Measurements from ENCODE around the gene ARMC3. TPM values are rescaled to one million over a fixed set of nuclear protein-coding genes. Genes with fewer than 3 reads are reported as not detected.

Gene ARMC3
- total and polyA plus RNA-seq, 9 of the 15 experiments (the other 6 are each of a cell fraction or from before 2014, with no cell fraction given) = 0.33 to 1.1 (median 0.62) TPM

DNA sequence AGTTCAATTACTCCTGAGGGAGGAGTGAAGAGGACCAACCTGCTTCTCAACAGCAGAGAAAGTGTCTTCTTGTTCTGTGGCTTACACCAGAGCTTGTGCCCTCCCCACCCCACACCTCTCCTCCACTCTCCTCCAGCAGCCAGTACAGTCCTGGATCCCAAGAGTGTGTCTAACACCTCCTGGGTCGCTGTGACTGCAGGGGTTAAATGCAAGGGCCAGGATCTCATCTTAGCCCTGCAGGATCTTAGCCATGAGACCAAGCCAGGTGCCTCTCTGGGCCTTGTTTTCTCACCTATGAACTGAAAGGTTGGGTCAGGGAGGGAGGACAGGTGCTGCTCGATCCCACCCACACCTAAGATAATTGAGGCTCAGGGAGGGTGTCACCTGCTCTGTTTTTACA, 133.1 kb downstream of the ARMC3 start:
- in situ Hi-C loops (cut with MboI) = loop anchor here (5.0 to 10.0 kb wide), 3 partner anchors 69 to 1056 kb away; partner anchors contain the start of gene DNAJC1
- no peak for ATAC-seq
- 11% methylated on average over 2 of the region's 2 CpGs for whole genome bisulfite sequencing (ENCODE audit: insufficient coverage, low coverage, missing lambda C conversion rate)
- no peaks in the 10 kb centered on the region for H3K36me3 ChIP-seq (ENCODE audit: control insufficient read depth, insufficient read depth, low read length)
- H3K4me3 ChIP-seq = no peak overlapping the region
- DNase-seq (ENCODE audit: extremely low read depth in 1 of 4, low spot score in 3 of 4) = no peak
- no peaks in the 10 kb centered on the region for H3K27me3 ChIP-seq (ENCODE audit: control insufficient read depth in 2 of 2, insufficient read depth in 2 of 2, low read length in 2 of 2)
- no TSS peak for BruUV-seq (replicated peaks)
- no peak overlapping the region for H3K27ac ChIP-seq (ENCODE audit: extremely low read depth, low read depth, low read length)
- no peak overlapping the region for H3K4me2 ChIP-seq (ENCODE audit: insufficient read depth, low read length)
- H4K20me1 ChIP-seq (replicated peaks; ENCODE audit: control insufficient read depth, insufficient read depth, low read length) = no peaks in the 10 kb centered on the region
- POLR2A ChIA-PET = interaction anchor here (0.6 kb wide), 1 partner anchor 356 kb away, joined by 3 read pairs; no protein-coding TSS in a partner anchor
- no peak overlapping the region for H2AFZ ChIP-seq (ENCODE audit: low read depth, low read length)
- no peaks in the 10 kb centered on the region for H3K9me1 ChIP-seq (ENCODE audit: control insufficient read depth, insufficient read depth, low read length)
- CTCF ChIA-PET (ENCODE audit: low intra/inter-chr PET ratio) = no interaction called here
- H3K9me3 ChIP-seq (replicated peaks; ENCODE audit: control insufficient read depth, insufficient read depth, low read depth, low read length) = no peaks in the 10 kb centered on the region
- TF ChIP-seq RB1 (IDR thresholded peaks at IDR 0.05; ENCODE audit: low read depth) = no peak
- TF ChIP-seq RFX5 (IDR thresholded peaks at IDR 0.05; ENCODE audit: low read depth, low read length) = no peak
- TF ChIP-seq, protein P1, sequence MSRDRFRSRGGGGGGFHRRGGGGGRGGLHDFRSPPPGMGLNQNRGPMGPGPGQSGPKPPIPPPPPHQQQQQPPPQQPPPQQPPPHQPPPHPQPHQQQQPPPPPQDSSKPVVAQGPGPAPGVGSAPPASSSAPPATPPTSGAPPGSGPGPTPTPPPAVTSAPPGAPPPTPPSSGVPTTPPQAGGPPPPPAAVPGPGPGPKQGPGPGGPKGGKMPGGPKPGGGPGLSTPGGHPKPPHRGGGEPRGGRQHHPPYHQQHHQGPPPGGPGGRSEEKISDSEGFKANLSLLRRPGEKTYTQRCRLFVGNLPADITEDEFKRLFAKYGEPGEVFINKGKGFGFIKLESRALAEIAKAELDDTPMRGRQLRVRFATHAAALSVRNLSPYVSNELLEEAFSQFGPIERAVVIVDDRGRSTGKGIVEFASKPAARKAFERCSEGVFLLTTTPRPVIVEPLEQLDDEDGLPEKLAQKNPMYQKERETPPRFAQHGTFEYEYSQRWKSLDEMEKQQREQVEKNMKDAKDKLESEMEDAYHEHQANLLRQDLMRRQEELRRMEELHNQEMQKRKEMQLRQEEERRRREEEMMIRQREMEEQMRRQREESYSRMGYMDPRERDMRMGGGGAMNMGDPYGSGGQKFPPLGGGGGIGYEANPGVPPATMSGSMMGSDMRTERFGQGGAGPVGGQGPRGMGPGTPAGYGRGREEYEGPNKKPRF (IDR thresholded peaks at IDR 0.05; ENCODE audit: low read depth, low read length) = no peak
- no peak for TF ChIP-seq ZBTB1 (CRISPR knock-in tag; IDR thresholded peaks at IDR 0.05; ENCODE audit: borderline replicate concordance, low read depth)
- TF ChIP-seq, protein P2, sequence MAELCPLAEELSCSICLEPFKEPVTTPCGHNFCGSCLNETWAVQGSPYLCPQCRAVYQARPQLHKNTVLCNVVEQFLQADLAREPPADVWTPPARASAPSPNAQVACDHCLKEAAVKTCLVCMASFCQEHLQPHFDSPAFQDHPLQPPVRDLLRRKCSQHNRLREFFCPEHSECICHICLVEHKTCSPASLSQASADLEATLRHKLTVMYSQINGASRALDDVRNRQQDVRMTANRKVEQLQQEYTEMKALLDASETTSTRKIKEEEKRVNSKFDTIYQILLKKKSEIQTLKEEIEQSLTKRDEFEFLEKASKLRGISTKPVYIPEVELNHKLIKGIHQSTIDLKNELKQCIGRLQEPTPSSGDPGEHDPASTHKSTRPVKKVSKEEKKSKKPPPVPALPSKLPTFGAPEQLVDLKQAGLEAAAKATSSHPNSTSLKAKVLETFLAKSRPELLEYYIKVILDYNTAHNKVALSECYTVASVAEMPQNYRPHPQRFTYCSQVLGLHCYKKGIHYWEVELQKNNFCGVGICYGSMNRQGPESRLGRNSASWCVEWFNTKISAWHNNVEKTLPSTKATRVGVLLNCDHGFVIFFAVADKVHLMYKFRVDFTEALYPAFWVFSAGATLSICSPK (IDR thresholded peaks at IDR 0.05; ENCODE audit: borderline replicate concordance) = no peak
- no peak for TF ChIP-seq PURB (CRISPR knock-in tag; IDR thresholded peaks at IDR 0.05; ENCODE audit: low read depth)
- TF ChIP-seq CBX3 (IDR thresholded peaks at IDR 0.05; ENCODE audit: borderline replicate concordance in 1 of 2, low read length in 2 of 2) = no peak
- TF ChIP-seq, protein P3, sequence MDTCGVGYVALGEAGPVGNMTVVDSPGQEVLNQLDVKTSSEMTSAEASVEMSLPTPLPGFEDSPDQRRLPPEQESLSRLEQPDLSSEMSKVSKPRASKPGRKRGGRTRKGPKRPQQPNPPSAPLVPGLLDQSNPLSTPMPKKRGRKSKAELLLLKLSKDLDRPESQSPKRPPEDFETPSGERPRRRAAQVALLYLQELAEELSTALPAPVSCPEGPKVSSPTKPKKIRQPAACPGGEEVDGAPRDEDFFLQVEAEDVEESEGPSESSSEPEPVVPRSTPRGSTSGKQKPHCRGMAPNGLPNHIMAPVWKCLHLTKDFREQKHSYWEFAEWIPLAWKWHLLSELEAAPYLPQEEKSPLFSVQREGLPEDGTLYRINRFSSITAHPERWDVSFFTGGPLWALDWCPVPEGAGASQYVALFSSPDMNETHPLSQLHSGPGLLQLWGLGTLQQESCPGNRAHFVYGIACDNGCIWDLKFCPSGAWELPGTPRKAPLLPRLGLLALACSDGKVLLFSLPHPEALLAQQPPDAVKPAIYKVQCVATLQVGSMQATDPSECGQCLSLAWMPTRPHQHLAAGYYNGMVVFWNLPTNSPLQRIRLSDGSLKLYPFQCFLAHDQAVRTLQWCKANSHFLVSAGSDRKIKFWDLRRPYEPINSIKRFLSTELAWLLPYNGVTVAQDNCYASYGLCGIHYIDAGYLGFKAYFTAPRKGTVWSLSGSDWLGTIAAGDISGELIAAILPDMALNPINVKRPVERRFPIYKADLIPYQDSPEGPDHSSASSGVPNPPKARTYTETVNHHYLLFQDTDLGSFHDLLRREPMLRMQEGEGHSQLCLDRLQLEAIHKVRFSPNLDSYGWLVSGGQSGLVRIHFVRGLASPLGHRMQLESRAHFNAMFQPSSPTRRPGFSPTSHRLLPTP (IDR thresholded peaks at IDR 0.05; ENCODE audit: borderline replicate concordance, extremely low read depth, insufficient read length) = no peak
- intact Hi-C loops (cut with micrococcal nuclease) = no loop called here
- H3K4me1 ChIP-seq (replicated peaks in 1 of 2; ENCODE audit: control insufficient read depth in 2 of 2, insufficient read depth in 2 of 2, low read length in 2 of 2) = peaks cover 20 to 42% of the 10 kb centered on the region in 2 experiments
- no peaks in the 10 kb centered on the region for H3K79me2 ChIP-seq (ENCODE audit: control insufficient read depth, insufficient read depth, low read length)
- no peak overlapping the region for H3K9ac ChIP-seq (ENCODE audit: insufficient read depth in 1 of 2, low read depth in 2 of 2, low read length in 2 of 2)
- FAIRE-seq = no peak

Measured in K562 (cell line).